H9 (cell line): ENCODE data around the gene ZNF665. TPM values are rescaled to one million over a fixed set of nuclear protein-coding genes. Genes with fewer than 3 reads are reported as not detected.

ENCODE experiments used
- DNase-seq: peaks from one replicate; pipeline ENCODE4 v3.0.0-alpha.2; 2017
- H2AFZ ChIP-seq: one replicate; pipeline ENCODE4 v1.6.1; 2013; ENCODE audit warnings: mild to moderate bottlenecking, low read length, control low read depth, moderate library complexity
- H2AK5ac ChIP-seq: 2 replicates; pipeline ENCODE4 v1.6.1; 2013; ENCODE audit warnings: low read length, control low read depth, mixed read lengths; ENCODE audit not compliant: insufficient read length
- H2BK120ac ChIP-seq: one replicate; pipeline ENCODE4 v1.6.1; 2013; ENCODE audit warnings: low read depth, mild to moderate bottlenecking, low read length, control low read depth, inconsistent platforms; ENCODE audit not compliant: poor library complexity, severe bottlenecking
- H2BK12ac ChIP-seq: 2 replicates; pipeline ENCODE4 v1.6.1; 2013; ENCODE audit warnings: low read length, control low read depth, mixed read lengths, low read depth; ENCODE audit not compliant: insufficient read length
- H2BK15ac ChIP-seq: 2 replicates; pipeline ENCODE4 v1.6.1; 2013; ENCODE audit warnings: low read depth, low read length, control low read depth
- H2BK20ac ChIP-seq: one replicate; pipeline ENCODE4 v1.6.1; 2013; ENCODE audit warnings: low read depth, mild to moderate bottlenecking, low read length, control low read depth, inconsistent platforms; ENCODE audit not compliant: poor library complexity, severe bottlenecking
- H2BK5ac ChIP-seq: 2 replicates; pipeline ENCODE4 v1.6.1; 2013; ENCODE audit warnings: low read length, control low read depth, mixed read lengths; ENCODE audit not compliant: insufficient read length
- H3K14ac ChIP-seq: 2 replicates; pipeline ENCODE4 v1.6.1; 2013; ENCODE audit warnings: low read length, control low read depth; ENCODE audit not compliant: insufficient read depth
- H3K18ac ChIP-seq: 2 replicates; pipeline ENCODE4 v1.6.1; 2013; ENCODE audit warnings: low read depth, mild to moderate bottlenecking, mixed read lengths, low read length, control low read depth; ENCODE audit not compliant: insufficient read length
- H3K23ac ChIP-seq: 2 replicates; pipeline ENCODE4 v1.6.1; 2013; ENCODE audit warnings: low read length, control low read depth, mixed read lengths, low read depth; ENCODE audit not compliant: insufficient read length
- H3K23me2 ChIP-seq: 2 replicates; pipeline ENCODE4 v1.6.1; 2013; ENCODE audit warnings: low read depth, mild to moderate bottlenecking, mixed read lengths, low read length, control low read depth; ENCODE audit not compliant: insufficient read length, poor library complexity, severe bottlenecking
- H3K27ac ChIP-seq: 2 replicates; pipeline ENCODE4 v1.5.1; 2013; ENCODE audit warnings: low read length, control low read depth, mixed read lengths, low read depth; ENCODE audit not compliant: insufficient read length
- H3K27me3 ChIP-seq: 2 replicates; pipeline ENCODE4 v1.6.1; 2013; ENCODE audit warnings: low read length, control low read depth, inconsistent platforms; ENCODE audit not compliant: insufficient read depth
- H3K4ac ChIP-seq: 2 replicates; pipeline ENCODE4 v1.6.1; 2013; ENCODE audit warnings: low read depth, mild to moderate bottlenecking, control low read depth, inconsistent platforms, low read length, moderate library complexity
- H3K4me1 ChIP-seq: 2 replicates; pipeline ENCODE4 v1.6.1; 2013; ENCODE audit warnings: low read length, control low read depth, inconsistent platforms; ENCODE audit not compliant: insufficient read depth
- H3K4me2 ChIP-seq: 2 replicates; pipeline ENCODE4 v1.6.1; 2013; ENCODE audit warnings: low read length, control low read depth, mixed read lengths; ENCODE audit not compliant: insufficient read length, insufficient read depth
- H3K56ac ChIP-seq: 2 replicates; pipeline ENCODE4 v1.6.1; 2013; ENCODE audit warnings: low read depth, mild to moderate bottlenecking, mixed read lengths, low read length, control low read depth; ENCODE audit not compliant: insufficient read length
- H3K79me1 ChIP-seq: 2 replicates; pipeline ENCODE4 v1.6.1; 2013; ENCODE audit warnings: low read depth, mild to moderate bottlenecking, moderate library complexity, low read length, control low read depth, inconsistent platforms; ENCODE audit not compliant: insufficient read depth, poor library complexity, severe bottlenecking
- H3K79me2 ChIP-seq: 2 replicates; pipeline ENCODE4 v1.6.1; 2013; ENCODE audit warnings: low read length, control low read depth, inconsistent platforms; ENCODE audit not compliant: insufficient read depth
- H3K9ac ChIP-seq: 2 replicates; pipeline ENCODE4 v1.6.1; 2013; ENCODE audit warnings: low read length, control low read depth, mixed read lengths; ENCODE audit not compliant: insufficient read length; ENCODE audit errors: extremely low read depth
- H3K9me3 ChIP-seq: one replicate; pipeline ENCODE4 v1.6.1; 2013; ENCODE audit warnings: low read depth, low read length, inconsistent platforms; ENCODE audit not compliant: control insufficient read depth
- H3T11ph ChIP-seq: one replicate; pipeline ENCODE4 v1.6.1; 2013; ENCODE audit warnings: mild to moderate bottlenecking, low read length, control low read depth, inconsistent platforms
- H4K20me1 ChIP-seq: one replicate; pipeline ENCODE4 v1.6.1; 2013; ENCODE audit not compliant: control insufficient read depth, insufficient read length, insufficient read depth
- H4K5ac ChIP-seq: 2 replicates; pipeline ENCODE4 v1.6.1; 2013; ENCODE audit warnings: low read depth, mild to moderate bottlenecking, mixed read lengths, low read length, control low read depth; ENCODE audit not compliant: insufficient read length
- H4K8ac ChIP-seq: replicated peaks from 2 replicates; pipeline ENCODE4 v1.6.1; 2013; ENCODE audit warnings: low read length, control low read depth, mixed read lengths, low read depth; ENCODE audit not compliant: insufficient read length
- H4K91ac ChIP-seq: 2 replicates; pipeline ENCODE4 v1.6.1; 2013; ENCODE audit warnings: low read depth, mild to moderate bottlenecking, moderate library complexity, mixed read lengths, low read length, control low read depth; ENCODE audit not compliant: insufficient read length
- H3K27ac Mint-ChIP-seq, 3 experiments: 2 replicates in 2 of 3; 3 replicates in 1 of 3; pipeline ENCODE4 v1.8.0; 2020 to 2021; ENCODE audit warnings: mixed read lengths in 3 of 3, mild to moderate bottlenecking in 1 of 3, moderate library complexity in 1 of 3
- H3K27me3 Mint-ChIP-seq: 2 replicates; pipeline ENCODE4 v1.8.0; 2021; ENCODE audit warnings: low read depth, mild to moderate bottlenecking, moderate library complexity, mixed read lengths
- H3K36me3 Mint-ChIP-seq, 3 experiments: 2 replicates in 2 of 3; 3 replicates in 1 of 3; pipeline ENCODE4 v1.8.0; 2020 to 2021; ENCODE audit warnings: low read depth in 3 of 3, mixed read lengths in 3 of 3; ENCODE audit not compliant: insufficient read depth in 1 of 3
- H3K4me1 Mint-ChIP-seq, 2 experiments: 2 replicates each; pipeline ENCODE4 v1.8.0; 2020; ENCODE audit warnings: mixed read lengths in 2 of 2
- H3K4me3 Mint-ChIP-seq, 2 experiments: 2 replicates in 1 of 2; 3 replicates in 1 of 2; pipeline ENCODE4 v1.8.0; 2020 to 2021; ENCODE audit warnings: mild to moderate bottlenecking in 2 of 2, mixed read lengths in 2 of 2, moderate library complexity in 1 of 2
- H3K9me3 Mint-ChIP-seq, 2 experiments: 2 replicates in 1 of 2; 3 replicates in 1 of 2; pipeline ENCODE4 v1.8.0; 2020; ENCODE audit warnings: mild to moderate bottlenecking in 2 of 2, mixed read lengths in 2 of 2, moderate library complexity in 1 of 2
- WGBS: extraction: QIAGEN DNeasy Blood & Tissue Kit; methylation state at CpG from one replicate; pipeline ENCODE4 v1.1.7; 2013; ENCODE audit warnings: missing lambda C conversion rate, low lambda C conversion rate, mixed read lengths; ENCODE audit not compliant: insufficient read length; ENCODE audit errors: extremely low coverage; 5-methylcytosine and 5-hydroxymethylcytosine counted together
- total RNA-seq: library from RNA; stranded (reverse); gene quantifications from 2 replicates; pipeline ENCODE4 v1.2.1, GENCODE V29; 2021
- TF ChIP-seq, protein P1 (sequence below): fragments of 200-600 bp; sonication (generic); conservative IDR thresholded peaks from 3 replicates; pipeline ENCODE4 v1.8.0; 2021; ENCODE audit warnings: antibody characterized with exemption, mild to moderate bottlenecking

Gene ZNF665
- total RNA-seq, 1 experiment from 2014 or later: 3.7 TPM

DNA sequence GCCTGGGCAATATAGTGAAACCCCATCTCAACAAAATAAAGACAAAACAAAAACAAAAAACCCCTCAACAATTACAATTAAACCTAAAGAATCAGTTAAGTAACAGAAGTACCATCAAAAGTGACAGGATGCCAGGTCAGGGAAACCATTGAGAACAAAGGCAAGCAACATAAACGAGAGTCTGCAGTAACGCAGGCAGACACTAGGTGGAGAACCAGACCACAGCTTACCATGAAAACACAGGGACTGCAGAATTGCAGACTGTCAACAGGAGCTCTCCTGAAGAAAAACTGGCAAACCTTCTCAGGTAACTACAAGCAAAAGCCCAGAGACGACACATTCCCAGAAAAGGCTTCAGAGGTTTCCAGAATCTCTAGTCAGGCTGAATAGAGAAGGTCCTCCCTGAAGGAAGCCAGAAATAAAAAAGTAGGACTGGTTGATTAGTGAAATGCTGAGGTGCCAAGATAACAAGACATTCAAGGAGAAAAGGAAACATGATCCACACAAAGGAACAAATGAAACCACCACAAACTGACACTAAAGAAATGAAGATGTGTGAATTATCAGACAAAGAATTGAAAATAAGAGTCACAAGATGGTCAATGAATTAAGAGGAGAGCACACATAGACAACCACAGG, 2.2 kb upstream of the ZNF665 start:
- peaks cover 5% of the 10 kb centered on the region for H3K79me1 ChIP-seq
- Mint-ChIP-seq H3K4me1 (peaks cover 26 to 28% of the 10 kb centered on the region in 2 experiments), H3K36me3 (peaks cover 17 to 26% (median 17%) of the 10 kb centered on the region in 3 experiments), H3K27me3 (peaks cover 24% of the 10 kb centered on the region), H3K4me3 (peak overlapping the region in 1 of 2 experiments; percentile 3; a peak in 1 of 5 replicates), H3K9me3 (peaks cover 17 to 18% of the 10 kb centered on the region in 2 experiments; a peak in 4 of 5 replicates), H3K27ac (peak overlapping the region in 1 of 3 experiments; percentile 31; a peak in 1 of 7 replicates)
- no peaks in the 10 kb centered on the region for H3K79me2 ChIP-seq
- H3K56ac ChIP-seq: no peak overlapping the region
- no peak overlapping the region for H3K23ac ChIP-seq
- no peak overlapping the region for H3K4me2 ChIP-seq
- no peak overlapping the region for H4K8ac ChIP-seq
- H3K4me1 ChIP-seq: no peaks in the 10 kb centered on the region
- H3K27me3 ChIP-seq: no peaks in the 10 kb centered on the region
- H3K9ac ChIP-seq: no peak overlapping the region
- H2BK12ac ChIP-seq: no peak overlapping the region
- no peak overlapping the region for H2BK20ac ChIP-seq
- no peak overlapping the region for H3K27ac ChIP-seq
- no peak overlapping the region for H2BK5ac ChIP-seq
- peaks cover 14% of the 10 kb centered on the region for H3K23me2 ChIP-seq
- H4K5ac ChIP-seq: no peak overlapping the region
- no peaks in the 10 kb centered on the region for H4K20me1 ChIP-seq
- WGBS: no CpG with 5 or more reads among the region's 3 CpGs
- H3K4ac ChIP-seq: no peak overlapping the region
- no peak overlapping the region for H2BK120ac ChIP-seq
- H3K18ac ChIP-seq: no peak overlapping the region
- H3K14ac ChIP-seq: no peak overlapping the region
- H4K91ac ChIP-seq: no peak overlapping the region
- TF ChIP-seq, protein P1, sequence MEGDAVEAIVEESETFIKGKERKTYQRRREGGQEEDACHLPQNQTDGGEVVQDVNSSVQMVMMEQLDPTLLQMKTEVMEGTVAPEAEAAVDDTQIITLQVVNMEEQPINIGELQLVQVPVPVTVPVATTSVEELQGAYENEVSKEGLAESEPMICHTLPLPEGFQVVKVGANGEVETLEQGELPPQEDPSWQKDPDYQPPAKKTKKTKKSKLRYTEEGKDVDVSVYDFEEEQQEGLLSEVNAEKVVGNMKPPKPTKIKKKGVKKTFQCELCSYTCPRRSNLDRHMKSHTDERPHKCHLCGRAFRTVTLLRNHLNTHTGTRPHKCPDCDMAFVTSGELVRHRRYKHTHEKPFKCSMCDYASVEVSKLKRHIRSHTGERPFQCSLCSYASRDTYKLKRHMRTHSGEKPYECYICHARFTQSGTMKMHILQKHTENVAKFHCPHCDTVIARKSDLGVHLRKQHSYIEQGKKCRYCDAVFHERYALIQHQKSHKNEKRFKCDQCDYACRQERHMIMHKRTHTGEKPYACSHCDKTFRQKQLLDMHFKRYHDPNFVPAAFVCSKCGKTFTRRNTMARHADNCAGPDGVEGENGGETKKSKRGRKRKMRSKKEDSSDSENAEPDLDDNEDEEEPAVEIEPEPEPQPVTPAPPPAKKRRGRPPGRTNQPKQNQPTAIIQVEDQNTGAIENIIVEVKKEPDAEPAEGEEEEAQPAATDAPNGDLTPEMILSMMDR: peak; percentile 93
- no peak overlapping the region for H3T11ph ChIP-seq
- H2AFZ ChIP-seq: no peak overlapping the region
- DNase-seq: peak; percentile 86
- H2BK15ac ChIP-seq: no peak overlapping the region
- H2AK5ac ChIP-seq: no peak overlapping the region
- no peaks in the 10 kb centered on the region for H3K9me3 ChIP-seq
